HepG2 (cell line): ENCODE measurements around the gene TPPP2. TPM values are rescaled to one million over a fixed set of nuclear protein-coding genes. Genes with fewer than 3 reads are reported as not detected.
A peak's percentile ranks its signal among the peaks of the same experiment; 100 is the strongest.

Experiments
- ISX ChIP-seq: sonication (generic); formaldehyde crosslinking; conservative IDR thresholded peaks from 2 replicates; pipeline ENCODE4 v1.5.0; 2020; ENCODE audit warnings: missing genetic modification reagents
- JUND ChIP-seq: sonication (generic); formaldehyde crosslinking; IDR thresholded peaks from 2 replicates; pipeline ENCODE4 v1.8.0; 2022; ENCODE audit warnings: mild to moderate bottlenecking, missing genetic modification reagents
- KLF11 ChIP-seq: IDR thresholded peaks from 2 replicates; pipeline ENCODE4 v1.6.1; 2016; ENCODE audit warnings: missing compliant biosample characterization
- MNT ChIP-seq: fragments of 450-650 bp; IDR thresholded peaks from 2 replicates; pipeline ENCODE4 v1.6.1; 2016
- NFRKB ChIP-seq: fragments of 450-650 bp; IDR thresholded peaks from 2 replicates; pipeline ENCODE4 v1.6.1; 2017
- PLSCR1 ChIP-seq: sonication (generic); formaldehyde crosslinking; IDR thresholded peaks from 2 replicates; pipeline ENCODE4 v1.5.0; 2020; ENCODE audit warnings: missing genetic modification reagents, mild to moderate bottlenecking, borderline replicate concordance
- PRDM10 ChIP-seq: sonication (generic); formaldehyde crosslinking; IDR thresholded peaks from 2 replicates; pipeline ENCODE4 v1.4.0; 2020; ENCODE audit warnings: low read depth, missing genetic modification reagents
- REL ChIP-seq: sonication (generic); formaldehyde crosslinking; conservative IDR thresholded peaks from 2 replicates; pipeline ENCODE4 v1.8.0; 2022; ENCODE audit warnings: mild to moderate bottlenecking, missing genetic modification reagents, moderate library complexity
- TBL1XR1 ChIP-seq: fragments of 150-350 bp; IDR thresholded peaks from 2 replicates; pipeline ENCODE4 v1.6.1; 2014; ENCODE audit warnings: borderline replicate concordance, low read length; ENCODE audit not compliant: partially characterized antibody
- TFDP1 ChIP-seq: IDR thresholded peaks from 2 replicates; pipeline ENCODE4 v1.6.1; 2016; ENCODE audit warnings: missing compliant biosample characterization, missing genetic modification reagents, borderline replicate concordance
- ZBTB37 ChIP-seq: sonication (generic); formaldehyde crosslinking; IDR thresholded peaks from 2 replicates; pipeline ENCODE4 v1.4.0; 2020; ENCODE audit warnings: mild to moderate bottlenecking, missing genetic modification reagents
- ZFYVE20 ChIP-seq: sonication (generic); formaldehyde crosslinking; IDR thresholded peaks from 2 replicates; pipeline ENCODE4 v1.8.0; 2023; ENCODE audit warnings: low read depth, mild to moderate bottlenecking, moderate library complexity, missing genetic modification reagents, borderline replicate concordance
- ZNF253 ChIP-seq: sonication (generic); formaldehyde crosslinking; IDR thresholded peaks from 2 replicates; pipeline ENCODE4 v1.8.0; 2022; ENCODE audit warnings: mild to moderate bottlenecking, missing genetic modification reagents, borderline replicate concordance
- ZNF33A ChIP-seq: sonication (generic); formaldehyde crosslinking; IDR thresholded peaks from 2 replicates; pipeline ENCODE4 v1.5.1; 2020; ENCODE audit warnings: missing genetic modification reagents, mild to moderate bottlenecking, moderate library complexity, borderline replicate concordance
- ZNF468 ChIP-seq: sonication (generic); formaldehyde crosslinking; IDR thresholded peaks from 2 replicates; pipeline ENCODE4 v1.8.0; 2022; ENCODE audit warnings: mild to moderate bottlenecking, moderate library complexity, missing genetic modification reagents
- ZSCAN25 ChIP-seq: sonication (generic); formaldehyde crosslinking; IDR thresholded peaks from 2 replicates; pipeline ENCODE4 v1.8.0; 2022; ENCODE audit warnings: mild to moderate bottlenecking, missing genetic modification reagents
- polyA plus RNA-seq, 8 experiments: library from polyadenylated mRNA; depleted of rRNA in 3 of 8; stranded (reverse) in 7 of 8; unstranded in 1 of 8; fragments of >200 nt; fragmentation: Illumina TruSeq in 4 of 8; extraction: Trizol in 4 of 8; gene quantifications; 2 replicates each; pipeline versions ENCODE4 v1.2.1 to v1.2.3, GENCODE V29; 2011 to 2016; ENCODE audit warnings: low read depth in 4 of 8, missing spikeins in 1 of 8, mixed read lengths in 1 of 8; ENCODE audit not compliant: insufficient read depth in 1 of 8
- total RNA-seq, 5 experiments: library from RNA; depleted of rRNA; stranded (reverse); fragments of >200 nt; fragmentation: Illumina TruSeq; extraction: Trizol; gene quantifications; 2 replicates each; pipeline ENCODE4 v1.2.3, GENCODE V29; 2016; ENCODE audit warnings: low read depth in 1 of 5

The TPPP2 gene
- total and polyA plus RNA-seq, 2 of the 13 experiments (the other 11 are each of a cell fraction or from before 2014, with no cell fraction given): 0.58 to 4.2 TPM

DNA sequence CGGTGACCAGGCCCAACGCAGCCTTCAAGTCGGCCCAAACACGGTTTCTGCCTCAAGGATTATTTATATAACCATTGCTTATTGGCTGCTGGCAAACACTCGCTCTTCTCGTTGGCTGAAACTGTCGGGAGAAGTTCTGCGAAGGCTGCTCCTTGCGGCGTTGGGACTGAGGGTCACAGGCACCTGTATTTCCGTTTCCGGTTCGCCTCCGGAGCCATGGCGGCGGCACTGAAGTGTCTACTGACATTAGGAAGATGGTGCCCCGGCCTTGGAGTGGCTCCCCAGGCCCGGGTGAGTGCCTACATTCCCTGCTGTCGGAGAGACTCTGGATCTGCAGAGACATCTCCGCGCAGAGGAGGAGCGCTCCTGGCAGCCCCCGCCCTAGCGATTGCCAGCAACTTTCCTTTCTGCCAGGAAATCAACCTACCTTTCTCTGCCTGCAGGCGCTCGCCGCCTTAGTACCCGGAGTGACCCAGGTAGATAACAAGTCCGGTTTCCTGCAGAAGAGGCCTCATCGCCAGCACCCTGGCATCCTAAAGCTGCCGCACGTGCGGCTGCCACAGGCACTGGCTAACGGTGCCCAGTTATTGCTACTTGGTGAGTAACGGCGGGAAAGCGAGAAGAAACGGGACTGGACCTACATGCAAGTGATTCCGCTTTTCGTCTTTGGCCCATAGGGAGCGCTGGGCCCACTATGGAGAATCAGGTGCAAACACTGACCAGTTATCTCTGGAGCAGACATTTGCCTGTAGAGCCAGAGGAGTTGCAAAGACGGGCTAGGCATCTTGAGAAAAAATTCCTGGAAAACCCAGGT is 40.0 kb upstream of the TPPP2 start, which contains the start of gene METTL17 (continued):
- peak; percentile 62; the same call in 1 of the 2 replicates for TF ChIP-seq PRDM10 (CRISPR knock-in tag)
- no peak for TF ChIP-seq TBL1XR1
- no peak for TF ChIP-seq ZNF468 (CRISPR knock-in tag)
- TF ChIP-seq ZNF33A (CRISPR knock-in tag): no peak
- TF ChIP-seq NFRKB: no peak
- no peak for TF ChIP-seq MNT
- TF ChIP-seq ZSCAN25 (CRISPR knock-in tag): no peak; the same call in 1 of the 2 replicates
- no peak for TF ChIP-seq REL (CRISPR knock-in tag)
- TF ChIP-seq ZBTB37: no peak
- TF ChIP-seq PLSCR1 (CRISPR knock-in tag): no peak
- no peak; the same call in 1 of the 2 replicates for TF ChIP-seq ZNF253 (CRISPR knock-in tag)
- TF ChIP-seq ISX: peak; percentile 89; the same call in 1 of the 2 replicates
- TF ChIP-seq ZFYVE20 (CRISPR knock-in tag): peak; percentile 12; the same call in 1 of the 2 replicates
- no peak for TF ChIP-seq JUND (CRISPR knock-in tag)
- TF ChIP-seq TFDP1 (CRISPR knock-in tag): peak; percentile 74
- 0 out of 2 replicates have a peak, but pooled peaks have one; percentile 48 for TF ChIP-seq KLF11 (CRISPR knock-in tag)
